Astrocyte (in vitro differentiated cells and primary cell): ENCODE results near the gene ZBTB17. TPM values are rescaled to one million over a fixed set of nuclear protein-coding genes. Genes with fewer than 3 reads are reported as not detected.
A peak's percentile ranks its signal among the peaks of the same experiment; 100 is the strongest.
"Not testable (repeated sequence)": the region's sequence is repeated elsewhere in the genome, so short reads cannot be mapped to it uniquely, and the experiment has no call there.

ENCODE experiments used
- DNase-seq: peaks from one replicate; pipeline ENCODE4 v3.0.0-alpha.2; 2010; ENCODE audit warnings: low read depth
- FAIRE-seq: peaks from 2 replicates; lab custom pipeline; 2011; peaks lifted over from hg19 to GRCh38; lab: Jason Lieb, UNC
- H2AFZ ChIP-seq: 2 replicates; pipeline ENCODE4 v1.6.0; 2012; ENCODE audit warnings: low read depth, low read length, inconsistent platforms
- H3K27ac ChIP-seq: 2 replicates; pipeline ENCODE4 v1.5.1; 2011; ENCODE audit warnings: low read depth, low read length, inconsistent platforms
- H3K27me3 ChIP-seq: 2 replicates; pipeline ENCODE4 v1.6.0; 2011; ENCODE audit warnings: low read length, inconsistent platforms; ENCODE audit not compliant: insufficient read depth
- H3K36me3 ChIP-seq: 2 replicates; pipeline ENCODE4 v1.5.1; 2011; ENCODE audit warnings: low read length, inconsistent platforms; ENCODE audit not compliant: insufficient read depth
- H3K4me1 ChIP-seq: 2 replicates; pipeline ENCODE4 v1.5.1; 2011; ENCODE audit warnings: low read length, inconsistent platforms; ENCODE audit not compliant: insufficient read depth
- H3K4me2 ChIP-seq: 2 replicates; pipeline ENCODE4 v1.6.0; 2012; ENCODE audit warnings: low read length, inconsistent platforms
- H3K4me3 ChIP-seq: 2 replicates; pipeline ENCODE4 v1.5.1; 2011; ENCODE audit warnings: low read depth, mild to moderate bottlenecking, low read length, inconsistent platforms; ENCODE audit not compliant: insufficient read depth
- H3K79me2 ChIP-seq: 2 replicates; pipeline ENCODE4 v1.6.0; 2012; ENCODE audit warnings: mild to moderate bottlenecking, low read length, inconsistent platforms; ENCODE audit not compliant: insufficient read depth
- H3K9ac ChIP-seq: 2 replicates; pipeline ENCODE4 v1.6.0; 2012; ENCODE audit warnings: mild to moderate bottlenecking, low read length, inconsistent platforms
- H3K9me3 ChIP-seq: 2 replicates; pipeline ENCODE4 v1.5.1; 2012; ENCODE audit warnings: low read depth, mild to moderate bottlenecking, low read length, inconsistent platforms; ENCODE audit not compliant: insufficient read depth
- H4K20me1 ChIP-seq: 2 replicates; pipeline ENCODE4 v1.6.0; 2012; ENCODE audit warnings: low read length, inconsistent platforms; ENCODE audit not compliant: insufficient read depth
- H3K27ac Mint-ChIP-seq: one replicate; pipeline ENCODE4 v1.8.0; 2021; ENCODE audit warnings: mild to moderate bottlenecking, mixed read lengths; ENCODE audit not compliant: unreplicated experiment
- H3K27me3 Mint-ChIP-seq: one replicate; pipeline ENCODE4 v1.8.0; 2021; ENCODE audit warnings: low read depth, mixed read lengths; ENCODE audit not compliant: unreplicated experiment
- H3K36me3 Mint-ChIP-seq: one replicate; pipeline ENCODE4 v1.8.0; 2021; ENCODE audit warnings: low read depth, mixed read lengths; ENCODE audit not compliant: unreplicated experiment
- H3K4me1 Mint-ChIP-seq: one replicate; pipeline ENCODE4 v1.8.0; 2021; ENCODE audit warnings: low read depth, mixed read lengths; ENCODE audit not compliant: unreplicated experiment
- H3K4me3 Mint-ChIP-seq: one replicate; pipeline ENCODE4 v1.8.0; 2021; ENCODE audit warnings: mild to moderate bottlenecking, moderate library complexity, mixed read lengths; ENCODE audit not compliant: unreplicated experiment
- H3K9me3 Mint-ChIP-seq: one replicate; pipeline ENCODE4 v1.8.0; 2021; ENCODE audit warnings: mild to moderate bottlenecking, mixed read lengths; ENCODE audit not compliant: unreplicated experiment
- CTCF ChIP-seq: IDR thresholded peaks from 2 replicates; pipeline ENCODE4 v1.5.1; 2011; ENCODE audit warnings: low read depth, mild to moderate bottlenecking, inconsistent platforms, low read length, moderate library complexity; ENCODE audit not compliant: insufficient read depth
- EZH2 ChIP-seq: IDR thresholded peaks from 2 replicates; pipeline ENCODE4 v1.6.1; 2012; ENCODE audit warnings: mild to moderate bottlenecking, low read length, inconsistent platforms; ENCODE audit not compliant: insufficient read depth
- total RNA-seq: library from RNA; stranded (reverse); gene quantifications from 2 replicates; pipeline ENCODE4 v1.2.1, GENCODE V29; 2021

ZBTB17 gene
- total RNA-seq, 1 donor from 2014 or later: 28.1 TPM

DNA sequence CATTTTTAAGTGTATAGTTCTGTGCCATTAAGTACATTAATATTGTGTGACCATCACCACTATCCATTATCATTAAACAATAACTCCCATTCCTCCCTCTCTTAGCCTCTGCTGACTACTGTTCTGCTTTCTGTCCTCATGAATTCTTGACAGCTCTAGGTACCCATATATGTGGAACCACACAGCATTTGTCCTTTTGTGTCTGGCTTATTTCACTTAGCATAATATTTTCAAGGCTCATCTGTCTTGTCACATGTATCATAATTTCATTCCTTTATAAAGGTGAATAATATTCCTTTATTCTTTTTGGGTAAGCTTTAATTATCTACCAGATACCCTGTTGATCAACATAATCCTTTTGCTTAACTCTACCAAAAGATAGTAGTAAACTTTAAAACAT is 80.7 kb downstream of the ZBTB17 start:
- Histone ChIP-seq H3K27ac (no peak overlapping the region), H3K9ac (no peak overlapping the region), H3K9me3 (no peaks in the 10 kb centered on the region), H3K4me2 (no peak overlapping the region), H3K79me2 (peaks cover 100% of the 10 kb centered on the region), H3K27me3 (no peaks in the 10 kb centered on the region), H3K4me3 (no peak overlapping the region), H2AFZ (no peak overlapping the region), H3K36me3 (no peaks in the 10 kb centered on the region), H3K4me1 (no peaks in the 10 kb centered on the region), H4K20me1 (peaks cover 24% of the 10 kb centered on the region)
- no peak for DNase-seq
- no peak for FAIRE-seq
- no peak for TF ChIP-seq EZH2
- no peak for TF ChIP-seq CTCF
- Mint-ChIP-seq H3K36me3 (peaks cover 6% of the 10 kb centered on the region), H3K27ac (no peak overlapping the region), H3K9me3 (no peaks in the 10 kb centered on the region), H3K4me1 (peaks cover 7% of the 10 kb centered on the region), H3K4me3 (no peak overlapping the region), H3K27me3 (no peaks in the 10 kb centered on the region)

DNA sequence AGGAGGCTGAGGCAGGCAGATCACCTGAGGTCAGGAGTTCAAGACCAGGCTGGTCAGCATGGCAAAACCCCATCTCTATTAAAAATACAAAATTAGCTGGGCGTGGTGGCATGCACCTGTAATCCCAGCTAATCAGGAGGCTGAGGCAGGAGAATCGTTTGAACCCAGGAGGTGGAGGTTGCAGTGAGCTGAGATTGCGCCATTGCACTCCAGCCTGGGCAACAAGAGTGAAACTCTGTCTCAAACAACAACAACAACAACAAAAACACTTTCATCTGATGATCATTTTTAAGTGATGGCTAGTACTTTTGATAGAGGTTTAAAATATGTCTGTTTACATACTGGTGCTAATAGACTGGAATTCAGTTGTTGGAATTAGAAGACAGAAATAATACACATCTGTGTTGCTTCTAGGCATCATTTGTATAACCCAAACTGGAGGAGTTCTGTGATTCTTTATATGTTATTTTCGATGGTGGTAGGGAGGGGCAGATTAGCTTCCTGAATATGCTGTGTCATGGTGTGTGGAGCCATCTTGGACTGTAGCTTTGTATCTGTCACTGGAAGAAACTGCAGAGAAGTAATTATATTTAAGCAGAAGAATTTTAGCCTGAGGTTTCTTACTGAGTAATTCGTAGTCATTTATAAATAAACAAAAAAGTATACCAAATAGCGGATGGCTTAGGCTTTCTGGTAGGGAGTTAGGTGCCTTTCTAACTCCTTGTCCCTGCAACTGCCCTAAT is 82.9 kb downstream of the ZBTB17 start:
- not testable (repeated sequence) for H3K27me3 ChIP-seq, H3K9me3 Mint-ChIP-seq, H3K4me2 ChIP-seq, H3K27me3 Mint-ChIP-seq, H3K36me3 Mint-ChIP-seq, H3K4me3 Mint-ChIP-seq, H3K4me1 Mint-ChIP-seq, H3K9ac ChIP-seq, H3K36me3 ChIP-seq, H3K9me3 ChIP-seq, H2AFZ ChIP-seq, H3K4me3 ChIP-seq, H3K4me1 ChIP-seq, FAIRE-seq
- peak overlapping the region; percentile 68 for H3K27ac Mint-ChIP-seq
- Histone ChIP-seq H3K79me2 (peaks cover 100% of the 10 kb centered on the region), H3K27ac (peak overlapping the region; percentile 58), H4K20me1 (peaks cover 19% of the 10 kb centered on the region)
- peak; percentile 57 for DNase-seq

Other genes with a start within 250 kb of the ZBTB17 start
- gene SLC25A34, start 239.8 kb downstream of the ZBTB17 start, total RNA-seq: 0.73 and 1.0 TPM in 2 replicates
- gene TMEM82, start 233.6 kb downstream of the ZBTB17 start, total RNA-seq: not detected in 2 replicates
- 170 and 179 TPM in 2 replicates for gene FBLIM1, start 217.3 kb downstream of the ZBTB17 start, total RNA-seq
- 1.3 and 1.7 TPM in 2 replicates for gene UQCRHL, start 168.5 kb downstream of the ZBTB17 start, total RNA-seq
- 33.2 and 35.0 TPM in 2 replicates for gene SPEN, start 128.4 kb downstream of the ZBTB17 start, total RNA-seq
- gene SRARP, start 28.1 kb upstream of the ZBTB17 start, total RNA-seq: not detected in 2 replicates
- gene HSPB7, start 41.9 kb upstream of the ZBTB17 start, total RNA-seq: 0.45 and 0.55 TPM in 2 replicates
- gene CLCNKA, start 45.9 kb upstream of the ZBTB17 start, total RNA-seq: 0.16 TPM in 1 of 2 replicates, not detected in the other
- 0.36 and 0.64 TPM in 2 replicates for gene CLCNKB, start 67.7 kb upstream of the ZBTB17 start, total RNA-seq
- 0.11 and 0.38 TPM in 2 replicates for gene FAM131C, start 97.5 kb upstream of the ZBTB17 start, total RNA-seq
- 117 and 140 TPM in 2 replicates for gene EPHA2, start 180.0 kb upstream of the ZBTB17 start, total RNA-seq
- 5.7 and 7.4 TPM in 2 replicates for gene ARHGEF19, start 236.6 kb upstream of the ZBTB17 start, total RNA-seq